Testis (tissue), 3 donors: ENCODE data around the gene DNAAF8. TPM values are rescaled to one million over a fixed set of nuclear protein-coding genes. Genes with fewer than 3 reads are reported as not detected.

Experiments used
- DNase-seq: peaks from one replicate; pipeline ENCODE4 v3.0.0-alpha.2; 2019
- H3K27ac ChIP-seq, 2 donors: fragments of 200-600 bp; sonication (generic); one replicate each; pipeline ENCODE4 v1.5.1; 2019
- H3K27me3 ChIP-seq: fragments of 200-600 bp; sonication (generic); one replicate; pipeline ENCODE4 v1.5.1; 2019
- H3K36me3 ChIP-seq: fragments of 200-600 bp; sonication (generic); one replicate; pipeline ENCODE4 v1.5.1; 2017; ENCODE audit warnings: low read depth; ENCODE audit errors: missing control alignments
- H3K4me1 ChIP-seq: fragments of 200-600 bp; sonication (generic); one replicate; pipeline ENCODE4 v1.5.1; 2019
- H3K4me3 ChIP-seq, 2 donors: fragments of 200-600 bp; sonication (generic); one replicate each; pipeline ENCODE4 v1.5.1; 2017 to 2019
- H3K9me3 ChIP-seq: fragments of 200-600 bp; sonication (generic); one replicate; pipeline ENCODE4 v1.5.1; 2017
- POLR2A ChIP-seq: fragments of 450-650 bp; IDR thresholded peaks from one replicate; pipeline ENCODE4 v1.6.1; 2017; ENCODE audit warnings: antibody characterized with exemption, mild to moderate bottlenecking, moderate library complexity
- WGBS, 2 donors: methylation state at CpG; one replicate each; pipeline ENCODE4 v1.1.5; 2018; 5-methylcytosine and 5-hydroxymethylcytosine counted together
- intact Hi-C: fragments of 100-400 bp; cut with DNase I; formaldehyde crosslinking; loops from one replicate; pipeline ENCODE4 v1.15.1; 2023; ENCODE audit warnings: low total_unique reads
- polyA plus RNA-seq: library from polyadenylated mRNA; stranded (reverse); fragments of 350-450 nt; fragmentation: Illumina TruSeq; extraction: RNeasy Lipid Tissue Mini Kit (QIAGEN cat#74804); gene quantifications from one replicate; pipeline ENCODE4 v1.2.3, GENCODE V29; 2014; ENCODE audit warnings: low read depth, low replicate concordance; ENCODE audit not compliant: insufficient read depth
- total RNA-seq, 2 donors: library from RNA; depleted of rRNA; stranded (reverse); fragments of >200 nt; gene quantifications; one replicate each; pipeline ENCODE4 v1.2.3, GENCODE V29; 2016
- TF ChIP-seq, protein P1 (sequence below), 3 experiments: fragments of 450-650 bp in 2 of 3; fragments of 200-600 bp in 1 of 3; sonication (generic) in 1 of 3; IDR thresholded peaks; one replicate each; pipeline ENCODE4 v1.5.1; 2016 to 2019; ENCODE audit warnings: antibody characterized with exemption in 3 of 3, mild to moderate bottlenecking in 2 of 3, moderate library complexity in 1 of 3

The DNAAF8 gene
- total and polyA plus RNA-seq, 3 donors from 2014 or later = 61.6 to 238 (median 70.0) TPM

DNA sequence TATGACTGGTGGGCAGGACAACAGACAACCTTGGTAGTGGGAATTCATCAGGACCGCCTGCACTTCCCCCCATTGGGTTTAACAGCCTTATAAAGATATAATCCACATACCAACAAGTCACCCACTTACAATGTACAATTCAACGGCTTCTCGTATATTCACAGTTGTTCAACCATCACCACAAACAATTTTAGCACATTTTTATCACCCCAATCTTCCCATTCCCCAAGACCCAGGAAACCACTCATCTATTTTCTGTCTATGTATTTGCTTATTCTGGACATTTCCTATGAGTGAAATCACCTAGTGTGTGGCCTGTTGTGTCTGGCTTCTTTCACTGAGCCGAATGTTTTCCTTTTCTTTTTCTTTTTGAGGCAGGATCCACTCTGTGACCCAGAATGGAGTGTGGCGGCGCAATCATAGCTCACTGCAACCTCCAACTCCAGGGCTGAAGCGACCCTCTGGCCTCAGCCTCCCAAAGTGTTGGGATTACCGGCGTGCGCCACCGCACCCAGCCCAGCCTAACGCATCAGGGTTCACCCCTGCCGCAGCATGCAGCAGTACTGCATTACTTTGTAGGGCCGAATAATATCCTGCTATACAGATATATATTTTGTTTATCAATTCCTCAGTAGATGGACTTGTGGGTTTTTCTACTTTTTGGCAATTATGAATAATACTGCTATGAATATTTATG lies 11.1 kb upstream of the DNAAF8 start:
- H3K4me3 ChIP-seq = no peak overlapping the region
- no peak for DNase-seq
- 96 to 97% methylated on average over 14 of the region's 14 CpGs for WGBS, 2 donors
- no peaks in the 10 kb centered on the region for H3K36me3 ChIP-seq
- no peak overlapping the region for H3K27ac ChIP-seq
- H3K4me1 ChIP-seq = no peaks in the 10 kb centered on the region
- H3K27me3 ChIP-seq = no peaks in the 10 kb centered on the region
- intact Hi-C loops = no loop called here
- H3K9me3 ChIP-seq = no peaks in the 10 kb centered on the region
- no peak for TF ChIP-seq POLR2A
- TF ChIP-seq, protein P1, sequence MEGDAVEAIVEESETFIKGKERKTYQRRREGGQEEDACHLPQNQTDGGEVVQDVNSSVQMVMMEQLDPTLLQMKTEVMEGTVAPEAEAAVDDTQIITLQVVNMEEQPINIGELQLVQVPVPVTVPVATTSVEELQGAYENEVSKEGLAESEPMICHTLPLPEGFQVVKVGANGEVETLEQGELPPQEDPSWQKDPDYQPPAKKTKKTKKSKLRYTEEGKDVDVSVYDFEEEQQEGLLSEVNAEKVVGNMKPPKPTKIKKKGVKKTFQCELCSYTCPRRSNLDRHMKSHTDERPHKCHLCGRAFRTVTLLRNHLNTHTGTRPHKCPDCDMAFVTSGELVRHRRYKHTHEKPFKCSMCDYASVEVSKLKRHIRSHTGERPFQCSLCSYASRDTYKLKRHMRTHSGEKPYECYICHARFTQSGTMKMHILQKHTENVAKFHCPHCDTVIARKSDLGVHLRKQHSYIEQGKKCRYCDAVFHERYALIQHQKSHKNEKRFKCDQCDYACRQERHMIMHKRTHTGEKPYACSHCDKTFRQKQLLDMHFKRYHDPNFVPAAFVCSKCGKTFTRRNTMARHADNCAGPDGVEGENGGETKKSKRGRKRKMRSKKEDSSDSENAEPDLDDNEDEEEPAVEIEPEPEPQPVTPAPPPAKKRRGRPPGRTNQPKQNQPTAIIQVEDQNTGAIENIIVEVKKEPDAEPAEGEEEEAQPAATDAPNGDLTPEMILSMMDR (IDR thresholded peaks at IDR 0.05) = no peak

DNA sequence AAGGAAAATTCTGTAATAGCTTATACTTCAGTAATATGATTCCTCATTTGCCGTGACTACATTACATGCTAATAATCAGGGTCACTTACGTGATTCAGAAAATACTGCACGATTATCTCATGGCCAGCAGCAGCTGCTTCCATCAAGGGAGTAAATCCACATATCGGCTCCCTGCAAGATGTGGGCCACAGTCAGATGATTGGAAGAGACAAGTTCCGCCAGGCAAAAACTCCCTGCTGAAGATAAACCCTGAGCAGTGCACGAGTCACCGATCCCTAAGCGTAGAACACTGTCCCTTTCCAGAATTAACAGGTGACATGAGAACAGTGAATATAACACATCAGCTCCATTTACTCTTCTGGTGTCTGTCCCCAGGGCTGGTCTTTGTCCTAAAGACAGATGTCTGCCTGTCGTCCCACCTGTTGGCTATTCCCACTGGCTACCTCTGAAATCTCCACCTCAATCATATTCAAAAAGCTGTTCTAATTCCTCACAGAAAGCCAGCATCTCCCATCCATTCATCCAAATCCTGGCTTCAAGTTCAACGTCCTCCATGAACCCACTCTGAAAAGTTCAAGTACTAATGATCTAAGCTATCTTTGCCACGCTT lies 9.6 kb upstream of the DNAAF8 start:
- no peaks in the 10 kb centered on the region for H3K9me3 ChIP-seq
- no peak overlapping the region for H3K4me3 ChIP-seq
- no peak overlapping the region for H3K27ac ChIP-seq
- intact Hi-C loops = no loop called here
- TF ChIP-seq, protein P1 (IDR thresholded peaks at IDR 0.05) = no peak
- no peak for TF ChIP-seq POLR2A
- no peaks in the 10 kb centered on the region for H3K4me1 ChIP-seq
- no peaks in the 10 kb centered on the region for H3K36me3 ChIP-seq
- WGBS, 2 donors = 86 to 89% methylated on average over 11 of the region's 11 CpGs
- no peaks in the 10 kb centered on the region for H3K27me3 ChIP-seq
- no peak for DNase-seq

DNA sequence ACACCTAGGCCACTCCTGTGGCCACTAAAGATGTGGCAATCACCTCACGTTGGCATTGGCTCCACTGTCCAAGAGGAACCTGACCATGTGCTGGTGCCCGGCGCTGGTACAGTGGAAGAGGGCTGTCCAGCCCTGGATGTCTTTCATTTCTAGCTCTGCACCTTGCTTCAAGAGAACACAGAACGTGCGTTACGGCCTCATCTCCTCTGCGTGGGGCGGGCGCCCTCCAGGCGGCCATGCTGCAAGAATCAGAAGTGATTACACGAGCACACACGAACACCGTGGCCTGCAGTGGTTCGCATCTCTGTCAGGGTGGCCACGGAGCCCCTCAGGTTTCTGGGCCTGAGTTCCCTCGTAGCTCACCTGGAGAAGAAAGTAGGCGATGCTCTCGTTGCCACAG lies 7.7 kb upstream of the DNAAF8 start:
- DNase-seq = no peak
- Histone ChIP-seq H3K27me3 (no peaks in the 10 kb centered on the region), H3K4me3 (no peak overlapping the region), H3K4me1 (no peaks in the 10 kb centered on the region), H3K36me3 (no peaks in the 10 kb centered on the region), H3K9me3 (no peaks in the 10 kb centered on the region), H3K27ac (no peak overlapping the region)
- WGBS, 2 donors = 80 to 93% methylated on average over 2 to 18 of the region's 18 CpGs
- TF ChIP-seq, protein P1 (IDR thresholded peaks at IDR 0.05) = no peak
- TF ChIP-seq POLR2A = no peak
- intact Hi-C loops = no loop called here

DNA sequence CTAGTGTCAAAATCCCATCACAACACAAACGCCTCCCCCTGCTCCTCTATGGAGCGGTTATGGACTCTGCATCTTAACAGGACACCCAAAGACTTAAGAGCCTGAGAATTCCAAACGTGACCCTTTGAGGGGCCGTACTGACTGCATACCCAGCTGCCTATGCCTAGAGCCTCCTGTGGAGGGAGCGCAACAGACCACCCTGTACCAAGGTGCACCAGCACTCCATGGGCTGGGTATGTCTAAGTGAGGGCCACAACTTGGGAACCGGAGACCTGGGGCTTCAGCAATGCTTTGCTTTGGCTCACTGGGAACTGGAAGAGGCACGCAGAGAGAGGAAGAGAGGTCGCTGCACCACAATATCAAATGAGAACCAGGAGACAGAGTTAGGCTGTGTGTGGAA lies 5.7 kb upstream of the DNAAF8 start:
- intact Hi-C loops = no loop called here
- H3K27me3 ChIP-seq = no peaks in the 10 kb centered on the region
- no peaks in the 10 kb centered on the region for H3K36me3 ChIP-seq
- TF ChIP-seq, protein P1 (IDR thresholded peaks at IDR 0.05) = no peak
- no peak for TF ChIP-seq POLR2A
- no peak for DNase-seq
- H3K4me1 ChIP-seq = peaks cover 7% of the 10 kb centered on the region
- H3K9me3 ChIP-seq = no peaks in the 10 kb centered on the region
- no peak overlapping the region for H3K27ac ChIP-seq
- 94 to 98% methylated on average over 8 of the region's 8 CpGs for WGBS, 2 donors
- no peak overlapping the region for H3K4me3 ChIP-seq

GRCh38 chr16:4729876-4730275 lies 4.5 kb upstream of the DNAAF8 start:
- DNase-seq = no peak
- TF ChIP-seq, protein P1 (IDR thresholded peaks at IDR 0.05) = no peak
- no peak for TF ChIP-seq POLR2A
- Histone ChIP-seq H3K4me1 (peaks cover 7% of the 10 kb centered on the region), H3K9me3 (no peaks in the 10 kb centered on the region), H3K36me3 (no peaks in the 10 kb centered on the region), H3K4me3 (no peak overlapping the region), H3K27ac (no peak overlapping the region), H3K27me3 (no peaks in the 10 kb centered on the region)
- intact Hi-C loops = no loop called here
- WGBS, 2 donors = 94 to 95% methylated on average over 10 to 15 of the region's 15 CpGs
